Body of pancreas (tissue), 4 donors: ENCODE data around the gene SH3TC1. TPM values are rescaled to one million over a fixed set of nuclear protein-coding genes. Genes with fewer than 3 reads are reported as not detected.

Experiments used
- ATAC-seq: fragments of 150-250 bp; one replicate; pipeline ENCODE4 v1.9.1; 2016
- DNase-seq, 4 donors: peaks; one replicate each; pipeline ENCODE4 v3.0.0-alpha.2; 2019
- H3K27ac ChIP-seq, 4 donors: fragments of 200-600 bp; sonication (generic); 1 replicate in 3 of 4; 2 replicates in 1 of 4; pipeline versions ENCODE4 v1.5.1 to v1.6.1; 2016 to 2019; ENCODE audit warnings: mild to moderate bottlenecking in 1 of 4, mixed read lengths in 1 of 4, moderate library complexity in 1 of 4
- H3K27me3 ChIP-seq, 2 donors: fragments of 200-600 bp; sonication (generic); one replicate each; pipeline ENCODE4 v1.6.0; 2016; ENCODE audit warnings: mild to moderate bottlenecking in 1 of 2
- H3K36me3 ChIP-seq, 2 donors: fragments of 200-600 bp; sonication (generic); replicated peaks in 1 of 2; 2 replicates each; pipeline ENCODE4 v1.5.1; 2016; ENCODE audit warnings: low read depth in 2 of 2; ENCODE audit not compliant: insufficient read depth in 1 of 2
- H3K4me1 ChIP-seq: fragments of 200-600 bp; sonication (generic); one replicate; pipeline ENCODE4 v1.6.0; 2016
- H3K4me3 ChIP-seq, 2 donors: fragments of 200-600 bp; sonication (generic); 1 replicate in 1 of 2; 2 replicates in 1 of 2; pipeline ENCODE4 v1.5.1; 2016 to 2019
- H3K9me3 ChIP-seq, 3 donors: fragments of 200-600 bp; sonication (generic); 1 replicate in 2 of 3; 2 replicates in 1 of 3; pipeline ENCODE4 v1.5.1; 2016
- POLR2A ChIP-seq, 3 donors: fragments of 450-650 bp; IDR thresholded peaks; one replicate each; pipeline ENCODE4 v1.6.1; 2016; ENCODE audit warnings: antibody characterized with exemption in 3 of 3, mild to moderate bottlenecking in 2 of 3
- WGBS, 2 donors: methylation state at CpG; one replicate each; pipeline ENCODE4 v1.1.5; 2017; 5-methylcytosine and 5-hydroxymethylcytosine counted together
- intact Hi-C: fragments of 100-400 bp; cut with DNase I; formaldehyde crosslinking; loops from one replicate; pipeline ENCODE4 v1.15.1; 2023
- total RNA-seq, 2 donors: library from RNA; depleted of rRNA; stranded (reverse); fragments of >200 nt; gene quantifications; one replicate each; pipeline ENCODE4 v1.1.0, GENCODE V29; 2016
- TF ChIP-seq, protein P1 (sequence below), 7 experiments: fragments of 450-650 bp in 4 of 7; fragments of 200-600 bp in 3 of 7; sonication (generic) in 3 of 7; IDR thresholded peaks; one replicate each; pipeline ENCODE4 v1.5.1; 2016 to 2019; ENCODE audit warnings: antibody characterized with exemption in 7 of 7

Gene SH3TC1
- total RNA-seq, 2 donors from 2014 or later, result 31.1 to 103 TPM

DNA sequence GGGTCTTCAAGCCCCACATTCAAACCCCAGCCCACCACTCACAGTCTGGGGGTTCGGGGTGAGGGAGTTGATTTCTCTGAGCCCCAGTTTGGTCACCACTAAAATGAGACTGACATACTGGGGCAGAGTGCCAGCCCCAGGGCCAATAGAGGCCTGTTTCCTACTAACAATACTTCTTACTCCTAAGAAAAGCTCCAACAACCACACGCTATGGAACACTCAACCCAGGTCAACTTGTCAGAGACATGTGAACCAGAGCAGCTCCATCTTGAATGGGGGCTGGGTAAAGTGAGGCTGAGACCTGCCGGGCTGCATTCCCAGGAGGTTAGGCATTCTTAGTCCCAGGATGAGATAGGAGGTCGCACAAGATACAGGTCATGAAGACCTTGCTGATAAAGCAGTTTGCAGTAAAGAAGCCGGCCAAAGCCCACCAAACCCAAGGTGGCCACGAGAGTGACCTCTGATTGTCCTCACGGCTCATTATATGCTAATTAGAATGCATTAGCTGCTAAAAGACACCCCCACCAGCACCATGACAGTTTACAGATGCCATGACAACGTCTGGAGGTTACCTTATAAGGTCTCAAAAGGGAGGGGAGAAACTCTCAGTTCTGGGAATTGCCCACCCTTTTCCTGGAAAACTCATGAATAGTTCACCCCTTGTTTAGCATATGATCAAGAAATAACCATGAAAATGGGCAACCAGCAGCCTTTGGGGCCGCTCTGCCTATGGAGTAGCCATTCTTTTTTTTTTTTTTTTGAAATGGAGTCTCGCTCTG, 43.9 kb downstream of the SH3TC1 start:
- Histone ChIP-seq H3K27me3 (no peaks in the 10 kb centered on the region), H3K36me3 (peaks cover 0 to 9% of the 10 kb centered on the region in 2 donors), H3K27ac (no peak overlapping the region), H3K9me3 (no peaks in the 10 kb centered on the region), H3K4me1 (no peaks in the 10 kb centered on the region), H3K4me3 (no peak overlapping the region)
- 69 to 79% methylated on average over 10 of the region's 10 CpGs for WGBS, 2 donors
- intact Hi-C loops, result loop anchor here (10.0 kb wide), 1 partner anchor 162 kb away; no protein-coding TSS in a partner anchor
- TF ChIP-seq POLR2A (IDR thresholded peaks at IDR 0.05), result no peak
- TF ChIP-seq, protein P1, sequence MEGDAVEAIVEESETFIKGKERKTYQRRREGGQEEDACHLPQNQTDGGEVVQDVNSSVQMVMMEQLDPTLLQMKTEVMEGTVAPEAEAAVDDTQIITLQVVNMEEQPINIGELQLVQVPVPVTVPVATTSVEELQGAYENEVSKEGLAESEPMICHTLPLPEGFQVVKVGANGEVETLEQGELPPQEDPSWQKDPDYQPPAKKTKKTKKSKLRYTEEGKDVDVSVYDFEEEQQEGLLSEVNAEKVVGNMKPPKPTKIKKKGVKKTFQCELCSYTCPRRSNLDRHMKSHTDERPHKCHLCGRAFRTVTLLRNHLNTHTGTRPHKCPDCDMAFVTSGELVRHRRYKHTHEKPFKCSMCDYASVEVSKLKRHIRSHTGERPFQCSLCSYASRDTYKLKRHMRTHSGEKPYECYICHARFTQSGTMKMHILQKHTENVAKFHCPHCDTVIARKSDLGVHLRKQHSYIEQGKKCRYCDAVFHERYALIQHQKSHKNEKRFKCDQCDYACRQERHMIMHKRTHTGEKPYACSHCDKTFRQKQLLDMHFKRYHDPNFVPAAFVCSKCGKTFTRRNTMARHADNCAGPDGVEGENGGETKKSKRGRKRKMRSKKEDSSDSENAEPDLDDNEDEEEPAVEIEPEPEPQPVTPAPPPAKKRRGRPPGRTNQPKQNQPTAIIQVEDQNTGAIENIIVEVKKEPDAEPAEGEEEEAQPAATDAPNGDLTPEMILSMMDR (IDR thresholded peaks at IDR 0.05), result no peak
- ATAC-seq, result no peak
- no peak for DNase-seq

DNA sequence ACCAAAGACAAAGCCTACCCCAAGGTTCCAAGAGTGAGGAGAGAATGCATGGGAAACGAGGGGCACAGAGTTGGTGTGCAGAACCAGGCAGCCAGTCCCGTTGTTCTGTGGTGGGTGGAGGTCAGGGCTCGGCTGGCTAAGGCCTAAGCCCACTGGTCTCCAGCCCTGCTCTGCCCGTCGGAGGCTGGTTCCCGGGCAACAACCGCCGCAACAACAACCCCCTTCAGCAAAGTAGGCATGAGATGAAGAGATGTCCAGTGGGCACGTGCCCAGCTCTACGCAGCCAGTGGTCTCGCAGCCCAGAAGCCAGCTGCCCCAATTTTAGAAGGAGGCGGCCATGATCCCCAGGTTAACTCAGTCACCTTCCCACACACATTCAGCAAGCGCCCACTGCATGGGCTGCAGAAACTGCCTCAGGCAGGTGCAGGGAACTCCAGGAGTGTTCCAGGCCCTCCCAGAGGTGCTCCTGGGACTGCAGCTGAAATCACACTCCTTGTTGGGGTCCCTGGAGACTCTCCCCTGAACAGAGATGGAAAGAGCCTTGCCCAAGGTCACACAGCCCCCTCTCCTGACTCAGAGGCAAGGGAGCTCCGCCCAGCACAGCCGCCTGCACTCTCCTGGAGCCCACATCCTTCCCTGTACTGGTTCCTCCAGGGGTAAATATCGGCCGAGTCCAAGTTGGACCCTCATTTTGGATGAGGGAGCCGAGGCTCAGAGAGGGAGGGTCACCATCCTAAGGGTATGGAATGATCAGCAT, 45.1 kb downstream of the SH3TC1 start:
- no peak for DNase-seq
- TF ChIP-seq, protein P1 (IDR thresholded peaks at IDR 0.05), result no peak
- TF ChIP-seq POLR2A (IDR thresholded peaks at IDR 0.05), result no peak
- WGBS, 2 donors, result 64 to 88% methylated on average over 5 to 18 of the region's 18 CpGs

DNA sequence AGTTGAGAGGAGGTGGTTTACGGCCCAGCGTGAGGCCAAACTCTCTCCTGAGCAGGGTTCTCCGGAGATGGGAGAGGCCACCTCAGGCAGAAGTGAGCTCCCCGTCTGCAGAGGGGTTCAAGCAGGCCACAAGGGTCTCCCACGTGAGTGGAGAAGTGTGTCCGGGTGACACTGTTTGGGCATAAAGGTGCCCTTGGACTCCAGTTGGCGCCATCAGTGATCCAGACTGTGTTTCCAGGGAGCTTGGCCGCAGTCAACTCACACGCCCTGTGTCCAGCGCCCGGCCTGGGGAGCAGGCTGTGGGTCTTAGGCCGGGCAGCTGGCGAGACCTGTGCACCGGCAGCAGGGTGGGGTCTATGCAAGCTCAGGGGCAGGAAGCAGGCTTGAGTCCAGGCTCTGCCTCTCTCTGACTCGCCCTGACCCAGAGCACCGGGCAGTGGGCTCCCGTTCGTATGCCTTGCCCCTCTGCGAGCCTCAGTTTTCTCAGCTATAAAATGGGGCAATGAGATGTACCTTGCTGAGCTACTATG, 45.9 kb downstream of the SH3TC1 start:
- WGBS, 2 donors, result 90 to 95% methylated on average over 2 to 19 of the region's 19 CpGs
- H3K27ac ChIP-seq, result no peak overlapping the region
- ATAC-seq, result no peak
- intact Hi-C loops, result loop anchor here (10.0 kb wide), 1 partner anchor 160 kb away; no protein-coding TSS in a partner anchor
- peaks cover 0 to 1% of the 10 kb centered on the region in 2 donors for H3K36me3 ChIP-seq
- no peaks in the 10 kb centered on the region for H3K27me3 ChIP-seq
- no peak for DNase-seq
- H3K4me3 ChIP-seq, result no peak overlapping the region
- no peak for TF ChIP-seq POLR2A (IDR thresholded peaks at IDR 0.05)
- H3K9me3 ChIP-seq, result no peaks in the 10 kb centered on the region
- no peaks in the 10 kb centered on the region for H3K4me1 ChIP-seq

More for the DNA sequence above, 45.1 kb downstream of the SH3TC1 start:
- Histone ChIP-seq H3K27ac (no peak overlapping the region), H3K4me1 (no peaks in the 10 kb centered on the region), H3K4me3 (no peak overlapping the region), H3K36me3 (peaks cover 0 to 4% of the 10 kb centered on the region in 2 donors), H3K9me3 (no peaks in the 10 kb centered on the region), H3K27me3 (no peaks in the 10 kb centered on the region)
- intact Hi-C loops, result loop anchor here (10.0 kb wide), 1 partner anchor 161 kb away; no protein-coding TSS in a partner anchor
- ATAC-seq, result no peak

DNA sequence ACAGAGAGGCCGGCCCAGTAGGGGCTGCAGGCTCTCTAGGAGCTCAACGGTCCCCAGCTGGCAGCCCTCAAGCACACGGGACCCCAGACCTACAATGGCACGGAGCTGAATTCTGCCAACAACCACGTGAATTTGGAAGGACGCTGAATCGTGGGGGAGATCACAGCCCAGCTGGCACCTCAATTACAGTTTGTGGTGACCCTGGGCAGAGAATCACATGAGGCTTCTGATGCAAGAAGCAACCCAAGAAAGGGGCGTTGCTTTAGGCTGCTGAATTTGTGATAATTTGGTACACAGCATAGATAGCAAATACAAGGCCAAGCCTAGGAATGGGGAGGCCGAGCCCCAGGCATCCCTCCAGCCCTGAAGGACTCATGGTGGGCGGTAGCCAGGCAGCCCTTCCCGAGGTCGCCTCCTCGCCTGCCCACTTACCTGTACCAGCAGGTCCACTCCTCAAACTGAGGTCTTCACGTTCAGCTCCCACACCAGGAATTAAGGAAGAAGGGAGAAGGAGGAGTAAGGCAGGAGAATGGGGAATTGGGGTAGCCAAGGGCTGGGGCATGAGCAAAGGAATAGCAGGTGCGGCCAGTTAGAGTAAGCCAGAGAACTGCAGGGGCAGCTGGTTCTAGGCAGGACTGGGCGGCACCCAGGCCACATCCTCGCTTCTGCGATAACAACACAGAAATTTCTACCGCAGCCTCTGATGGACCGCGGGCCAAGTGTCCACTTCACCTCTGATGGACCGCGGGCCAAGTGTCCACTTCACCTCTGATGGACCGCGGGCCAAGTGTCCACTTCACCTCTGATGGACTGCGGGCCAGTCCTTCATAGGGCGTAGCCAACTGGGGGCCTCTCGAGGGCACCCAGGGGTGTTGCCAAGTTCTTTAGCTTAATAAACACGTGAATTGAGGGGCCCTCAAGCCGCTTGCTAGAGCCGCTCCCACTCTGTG, 47.1 kb downstream of the SH3TC1 start:
- no peaks in the 10 kb centered on the region for H3K27me3 ChIP-seq

More for the DNA sequence above, 47.1 kb downstream of the SH3TC1 start:
- TF ChIP-seq, protein P1 (IDR thresholded peaks at IDR 0.05), result no peak
- no peak for TF ChIP-seq POLR2A (IDR thresholded peaks at IDR 0.05)
- intact Hi-C loops, result loop anchor here (10.0 kb wide), 1 partner anchor 159 kb away; no protein-coding TSS in a partner anchor
- Histone ChIP-seq H3K4me3 (no peak overlapping the region), H3K9me3 (no peaks in the 10 kb centered on the region), H3K4me1 (no peaks in the 10 kb centered on the region), H3K36me3 (no peaks in the 10 kb centered on the region), H3K27ac (no peak overlapping the region)
- no peak for ATAC-seq
- DNase-seq, result no peak
- 79 to 80% methylated on average over 29 to 31 of the region's 31 CpGs for WGBS, 2 donors
